CD14-positive monocyte (primary cell): ENCODE results near the gene LAMP1. TPM values are rescaled to one million over a fixed set of nuclear protein-coding genes. Genes with fewer than 3 reads are reported as not detected.

Experiments used
- DNase-seq, 3 donors: peaks; one replicate each; pipeline ENCODE4 v3.0.0-alpha.2; 2011 to 2022
- H2AFZ ChIP-seq: 2 replicates; pipeline ENCODE4 v1.6.0; 2012; ENCODE audit warnings: mild to moderate bottlenecking, low read depth, low read length, inconsistent platforms; ENCODE audit not compliant: insufficient read depth, poor library complexity, severe bottlenecking
- H3K27ac ChIP-seq, 2 donors: 1 replicate in 1 of 2; 2 replicates in 1 of 2; pipeline ENCODE4 v1.5.1; 2012 to 2013; ENCODE audit warnings: low read length in 2 of 2, control low read depth in 1 of 2, inconsistent platforms in 1 of 2, low read depth in 1 of 2, mild to moderate bottlenecking in 1 of 2
- H3K27me3 ChIP-seq, 2 donors: one replicate each; pipeline versions ENCODE4 v1.6.0 to v1.6.1; 2011 to 2013; ENCODE audit warnings: low read length in 2 of 2; ENCODE audit not compliant: control insufficient read depth in 2 of 2, insufficient read depth in 2 of 2
- H3K36me3 ChIP-seq, 2 donors: replicated peaks in 1 of 2; 1 replicate in 1 of 2; 2 replicates in 1 of 2; pipeline versions ENCODE4 v1.5.1 to v1.6.1; 2012 to 2013; ENCODE audit warnings: low read length in 2 of 2, control low read depth in 1 of 2, inconsistent platforms in 1 of 2, mild to moderate bottlenecking in 1 of 2; ENCODE audit not compliant: insufficient read depth in 2 of 2, control insufficient read depth in 1 of 2
- H3K4me1 ChIP-seq, 2 donors: 1 replicate in 1 of 2; 2 replicates in 1 of 2; pipeline versions ENCODE4 v1.5.1 to v1.6.1; 2012 to 2013; ENCODE audit warnings: low read length in 2 of 2, control low read depth in 1 of 2, inconsistent platforms in 1 of 2, mild to moderate bottlenecking in 1 of 2, moderate library complexity in 1 of 2; ENCODE audit not compliant: insufficient read depth in 2 of 2, control insufficient read depth in 1 of 2
- H3K4me2 ChIP-seq: replicated peaks from 2 replicates; pipeline ENCODE3; 2012; ENCODE audit warnings: low read length, moderate library complexity, mild to moderate bottlenecking; ENCODE audit not compliant: poor library complexity, severe bottlenecking; ENCODE audit errors: extremely low read depth
- H3K4me3 ChIP-seq, 3 experiments: fragments of 200-600 bp in 1 of 3; sonication (generic) in 1 of 3; replicated peaks in 1 of 3; 1 replicate in 2 of 3; 2 replicates in 1 of 3; pipeline ENCODE4 v1.5.1; 2011 to 2013; ENCODE audit warnings: low read length in 3 of 3, mild to moderate bottlenecking in 3 of 3, control low read depth in 2 of 3, low read depth in 2 of 3, inconsistent platforms in 1 of 3, moderate library complexity in 1 of 3
- H3K79me2 ChIP-seq: 2 replicates; pipeline ENCODE4 v1.6.0; 2012; ENCODE audit warnings: mild to moderate bottlenecking, control low read depth, inconsistent platforms, low read length, moderate library complexity; ENCODE audit not compliant: insufficient read depth
- H3K9ac ChIP-seq: 2 replicates; pipeline ENCODE4 v1.6.0; 2017; ENCODE audit warnings: low read length, mild to moderate bottlenecking; ENCODE audit not compliant: insufficient read depth, poor library complexity, severe bottlenecking
- H3K9me3 ChIP-seq, 2 donors: replicated peaks in 1 of 2; 1 replicate in 1 of 2; 2 replicates in 1 of 2; pipeline versions ENCODE4 v1.5.1 to v1.6.1; 2012 to 2013; ENCODE audit warnings: low read length in 2 of 2, control low read depth in 1 of 2; ENCODE audit not compliant: control insufficient read depth in 1 of 2, insufficient read depth in 1 of 2
- H4K20me1 ChIP-seq: 2 replicates; pipeline ENCODE4 v1.6.0; 2012; ENCODE audit warnings: mild to moderate bottlenecking, low read length, control low read depth, moderate library complexity; ENCODE audit not compliant: insufficient read depth
- H3K27ac Mint-ChIP-seq, 7 donors: one replicate each; pipeline ENCODE4 v1.8.0; 2020; ENCODE audit warnings: mild to moderate bottlenecking in 7 of 7, mixed read lengths in 7 of 7, moderate library complexity in 6 of 7, inconsistent platforms in 2 of 7
- H3K27me3 Mint-ChIP-seq, 3 donors: one replicate each; pipeline ENCODE4 v1.8.0; 2021 to 2022; ENCODE audit warnings: low read depth in 3 of 3, mild to moderate bottlenecking in 3 of 3, mixed read lengths in 3 of 3, moderate library complexity in 3 of 3, inconsistent platforms in 1 of 3
- H3K36me3 Mint-ChIP-seq, 2 donors: one replicate each; pipeline ENCODE4 v1.8.0; 2020; ENCODE audit warnings: mixed read lengths in 2 of 2, inconsistent platforms in 1 of 2, mild to moderate bottlenecking in 1 of 2
- H3K4me1 Mint-ChIP-seq: one replicate; pipeline ENCODE4 v1.8.0; 2020; ENCODE audit warnings: mild to moderate bottlenecking, mixed read lengths
- H3K4me3 Mint-ChIP-seq, 2 donors: one replicate each; pipeline ENCODE4 v1.8.0; 2020; ENCODE audit warnings: mild to moderate bottlenecking in 2 of 2, mixed read lengths in 2 of 2, moderate library complexity in 1 of 2
- H3K9me3 Mint-ChIP-seq, 7 donors: one replicate each; pipeline ENCODE4 v1.8.0; 2020 to 2022; ENCODE audit warnings: mixed read lengths in 7 of 7, mild to moderate bottlenecking in 6 of 7, moderate library complexity in 6 of 7, inconsistent platforms in 2 of 7
- WGBS: methylation state at CpG from one replicate; pipeline ENCODE4 v1.1.5; 2013; ENCODE audit warnings: missing lambda C conversion rate; ENCODE audit not compliant: insufficient coverage; 5-methylcytosine and 5-hydroxymethylcytosine counted together
- intact Hi-C, 2 donors: fragments of 100-400 bp; cut with micrococcal nuclease; formaldehyde crosslinking; loops; one replicate each; pipeline versions ENCODE4 v1.15.0 to v1.15.1; 2023
- polyA plus RNA-seq, 3 donors: library from polyadenylated mRNA; depleted of rRNA in 1 of 3; unstranded in 2 of 3; stranded (reverse) in 1 of 3; fragments of 300-500 nt in 2 of 3; fragments of >200 nt in 1 of 3; fragmentation: Illumina TruSeq in 2 of 3; gene quantifications; 1 replicate in 2 of 3; 2 replicates in 1 of 3; pipeline ENCODE4 v1.2.3, GENCODE V29; 2012 to 2021
- TF ChIP-seq, protein P1 (sequence below): fragments of 200-600 bp; IDR thresholded peaks from one replicate; pipeline ENCODE4 v1.8.0; 2022; ENCODE audit warnings: antibody characterized with exemption, mild to moderate bottlenecking

The LAMP1 gene
- polyA plus RNA-seq, 3 donors = 22.0 to 122 (median 24.5) TPM

DNA sequence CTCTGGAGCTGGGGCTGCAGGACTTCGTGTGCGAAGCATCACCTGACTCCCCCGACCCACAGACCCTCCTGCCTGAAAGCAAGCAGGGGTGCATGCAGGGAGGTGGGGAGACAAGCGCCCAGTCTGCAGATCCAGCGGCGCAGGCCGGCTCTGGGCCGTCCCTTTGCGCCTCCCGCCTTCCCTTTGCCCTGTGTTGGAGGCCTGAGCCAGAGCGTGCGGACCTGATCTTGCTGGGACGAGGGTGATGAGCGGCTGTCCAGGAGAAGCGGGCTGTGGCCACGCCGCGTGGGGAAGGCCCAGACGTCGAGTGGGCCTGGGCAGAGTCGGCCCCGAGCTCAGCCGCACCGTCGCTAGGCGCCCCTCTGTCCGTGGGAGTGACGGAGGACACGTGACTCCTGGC, 72.2 kb downstream of the LAMP1 start:
- peaks cover 0 to 2% of the 10 kb centered on the region in 2 donors for H3K4me1 ChIP-seq
- H3K9me3 ChIP-seq = no peaks in the 10 kb centered on the region
- H3K36me3 ChIP-seq = no peaks in the 10 kb centered on the region
- Mint-ChIP-seq H3K36me3 (no peaks in the 10 kb centered on the region), H3K27me3 (peaks cover 15 to 31% (median 17%) of the 10 kb centered on the region in 3 donors), H3K9me3 (peaks cover 0 to 11% (median 2%) of the 10 kb centered on the region in 7 donors), H3K4me3 (no peak overlapping the region), H3K27ac (peak overlapping the region in 1 of 7 donors; percentile 70), H3K4me1 (peaks cover 3% of the 10 kb centered on the region)
- no peak overlapping the region for H3K4me3 ChIP-seq
- H3K4me2 ChIP-seq = no peak overlapping the region
- no peak overlapping the region for H3K27ac ChIP-seq
- H3K27me3 ChIP-seq = peaks cover 0 to 17% of the 10 kb centered on the region in 2 donors
- TF ChIP-seq, protein P1, sequence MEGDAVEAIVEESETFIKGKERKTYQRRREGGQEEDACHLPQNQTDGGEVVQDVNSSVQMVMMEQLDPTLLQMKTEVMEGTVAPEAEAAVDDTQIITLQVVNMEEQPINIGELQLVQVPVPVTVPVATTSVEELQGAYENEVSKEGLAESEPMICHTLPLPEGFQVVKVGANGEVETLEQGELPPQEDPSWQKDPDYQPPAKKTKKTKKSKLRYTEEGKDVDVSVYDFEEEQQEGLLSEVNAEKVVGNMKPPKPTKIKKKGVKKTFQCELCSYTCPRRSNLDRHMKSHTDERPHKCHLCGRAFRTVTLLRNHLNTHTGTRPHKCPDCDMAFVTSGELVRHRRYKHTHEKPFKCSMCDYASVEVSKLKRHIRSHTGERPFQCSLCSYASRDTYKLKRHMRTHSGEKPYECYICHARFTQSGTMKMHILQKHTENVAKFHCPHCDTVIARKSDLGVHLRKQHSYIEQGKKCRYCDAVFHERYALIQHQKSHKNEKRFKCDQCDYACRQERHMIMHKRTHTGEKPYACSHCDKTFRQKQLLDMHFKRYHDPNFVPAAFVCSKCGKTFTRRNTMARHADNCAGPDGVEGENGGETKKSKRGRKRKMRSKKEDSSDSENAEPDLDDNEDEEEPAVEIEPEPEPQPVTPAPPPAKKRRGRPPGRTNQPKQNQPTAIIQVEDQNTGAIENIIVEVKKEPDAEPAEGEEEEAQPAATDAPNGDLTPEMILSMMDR = no peak
- 94% methylated on average over 26 of the region's 29 CpGs for WGBS
- no peak overlapping the region for H3K9ac ChIP-seq
- H3K79me2 ChIP-seq = no peaks in the 10 kb centered on the region
- intact Hi-C loops = no loop called here
- no peak for DNase-seq
- H4K20me1 ChIP-seq = no peaks in the 10 kb centered on the region
- no peak overlapping the region for H2AFZ ChIP-seq

DNA sequence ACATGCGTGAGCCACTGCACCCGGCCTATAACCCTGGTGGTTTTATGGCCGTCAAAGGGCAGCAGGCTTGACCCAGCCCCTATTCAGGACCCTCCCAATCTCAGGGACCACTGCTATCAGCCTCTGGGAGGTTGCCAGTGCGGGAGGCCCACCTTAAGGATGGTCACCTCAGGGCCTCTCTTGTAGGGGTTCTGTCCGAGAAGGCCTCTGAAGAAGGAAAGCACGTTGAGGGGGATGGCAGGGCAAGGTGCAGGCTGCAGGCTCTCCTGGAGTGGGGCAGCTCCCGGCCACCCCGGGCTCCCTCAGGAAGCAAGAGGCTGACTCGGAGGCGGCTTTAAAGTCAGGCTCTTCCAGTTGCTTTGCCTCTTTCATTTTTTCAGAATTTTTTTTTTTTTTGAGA, 72.8 kb downstream of the LAMP1 start:
- H3K27ac ChIP-seq = no peak overlapping the region
- H3K9me3 ChIP-seq = no peaks in the 10 kb centered on the region
- no peak overlapping the region for H3K4me3 Mint-ChIP-seq
- no peaks in the 10 kb centered on the region for H4K20me1 ChIP-seq
- intact Hi-C loops = no loop called here
- no peak overlapping the region for H2AFZ ChIP-seq
- H3K9me3 Mint-ChIP-seq = peaks cover 0 to 6% (median 2%) of the 10 kb centered on the region in 7 donors
- 97% methylated on average over 10 of the region's 10 CpGs for WGBS
- H3K36me3 ChIP-seq = no peaks in the 10 kb centered on the region
- TF ChIP-seq, protein P1 = no peak
- H3K27me3 ChIP-seq = peaks cover 0 to 11% of the 10 kb centered on the region in 2 donors
- no peak overlapping the region for H3K4me2 ChIP-seq
- no peaks in the 10 kb centered on the region for H3K4me1 ChIP-seq
- no peak overlapping the region for H3K4me3 ChIP-seq
- no peaks in the 10 kb centered on the region for H3K79me2 ChIP-seq
- H3K9ac ChIP-seq = no peak overlapping the region
- no peak for DNase-seq
- H3K27ac Mint-ChIP-seq = no peak overlapping the region
- H3K4me1 Mint-ChIP-seq = no peaks in the 10 kb centered on the region
- no peaks in the 10 kb centered on the region for H3K36me3 Mint-ChIP-seq
- H3K27me3 Mint-ChIP-seq = peaks cover 12 to 25% (median 15%) of the 10 kb centered on the region in 3 donors
